Activated CD4-positive, alpha-beta T cell treated with anti-CD3 and anti-CD28 coated beads for 36 hours (primary cell): ENCODE measurements around the gene CBR3. TPM values are rescaled to one million over a fixed set of nuclear protein-coding genes. Genes with fewer than 3 reads are reported as not detected.
"Not testable (repeated sequence)": the region's sequence is repeated elsewhere in the genome, so short reads cannot be mapped to it uniquely, and the experiment has no call there.

Experiments used
- ATAC-seq: fragments of 200-7000 bp; cut with Tn5 transposase; one replicate; pipeline ENCODE4 v1.10.0; 2021; ENCODE audit warnings: mild to moderate bottlenecking, moderate library complexity
- CTCF ChIA-PET: fragments of 350-600 bp; sonication (Branson Sonifier 250); formaldehyde crosslinking; loops from one replicate; lab custom pipeline; 2021; ENCODE audit warnings: antibody characterized with exemption; lab: Charles Lee
- POLR2A ChIA-PET: fragments of 350-600 bp; sonication (Branson Sonifier 250); formaldehyde crosslinking; loops from one replicate; lab custom pipeline; 2021; ENCODE audit warnings: antibody characterized with exemption, inconsistent platforms; lab: Charles Lee
- DNase-seq: peaks from one replicate; pipeline ENCODE4 v3.0.0-alpha.2; 2020
- H3K27ac Mint-ChIP-seq: one replicate; pipeline ENCODE4 v1.8.0; 2021; ENCODE audit warnings: mixed read lengths
- H3K27me3 Mint-ChIP-seq: one replicate; pipeline ENCODE4 v1.8.0; 2021; ENCODE audit warnings: mixed read lengths
- H3K36me3 Mint-ChIP-seq: one replicate; pipeline ENCODE4 v1.8.0; 2021; ENCODE audit warnings: low read depth, mixed read lengths
- H3K4me1 Mint-ChIP-seq: one replicate; pipeline ENCODE4 v1.8.0; 2021; ENCODE audit warnings: mixed read lengths
- H3K4me3 Mint-ChIP-seq: one replicate; pipeline ENCODE4 v1.8.0; 2021; ENCODE audit warnings: mild to moderate bottlenecking, moderate library complexity, mixed read lengths
- H3K9me3 Mint-ChIP-seq: one replicate; pipeline ENCODE4 v1.8.0; 2021; ENCODE audit warnings: low read depth, mixed read lengths
- intact Hi-C, 2 experiments: fragments of 100-400 bp; cut with DNase I in 1 of 2; cut with micrococcal nuclease in 1 of 2; formaldehyde crosslinking; loops; one replicate each; pipeline versions ENCODE4 v1.14.2 to v1.15.1; 2022 to 2024; cut with DNase I, micrococcal nuclease
- total RNA-seq, 2 experiments: library from RNA; stranded (reverse); gene quantifications; one replicate each; pipeline ENCODE4 v1.2.3, GENCODE V29; 2021

CBR3 gene
- total RNA-seq, 2 experiments from 2014 or later: 12.5 to 16.8 TPM

DNA sequence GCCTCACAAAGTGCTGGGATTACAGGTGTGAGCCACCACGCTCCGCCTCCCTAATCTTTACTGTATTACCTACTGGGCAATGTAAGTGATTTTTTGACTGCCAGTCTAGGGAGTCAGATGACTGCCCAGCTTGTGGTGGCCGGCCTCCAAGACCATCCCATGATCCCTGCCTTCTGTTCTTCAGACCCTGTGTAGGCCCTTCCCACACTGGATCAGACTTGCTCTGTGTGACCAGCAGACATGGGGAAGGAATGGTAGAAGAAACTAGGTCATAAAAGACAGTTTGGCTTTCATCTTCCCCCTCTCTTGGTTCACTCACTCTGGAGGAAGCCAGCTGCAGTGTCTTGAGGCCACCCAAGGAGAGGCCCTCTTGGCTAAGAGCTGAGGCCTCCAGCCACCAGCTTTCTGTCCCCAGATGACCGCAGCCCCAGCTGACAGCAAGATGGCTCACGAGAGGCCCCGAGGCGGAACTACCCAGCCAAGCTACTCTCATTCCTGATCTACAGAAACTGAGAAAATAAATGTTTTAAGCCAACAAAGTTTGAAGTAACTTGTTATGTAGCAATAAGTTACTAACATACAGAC is 14.5 kb upstream of the CBR3 start:
- no peak for DNase-seq
- intact Hi-C loops: no loop called here
- ChIA-PET POLR2A (no interaction called here), CTCF (interaction anchor here (0.5 to 0.6 kb wide), 2 partner anchors 35 to 226 kb away, joined by 3 to 4 read pairs; no protein-coding TSS in a partner anchor)
- no peak overlapping the region for H3K4me3 Mint-ChIP-seq
- H3K9me3 Mint-ChIP-seq: no peaks in the 10 kb centered on the region
- H3K27me3 Mint-ChIP-seq: no peaks in the 10 kb centered on the region
- H3K27ac Mint-ChIP-seq: no peak overlapping the region
- peaks cover 3% of the 10 kb centered on the region for H3K4me1 Mint-ChIP-seq
- no peaks in the 10 kb centered on the region for H3K36me3 Mint-ChIP-seq
- no peak for ATAC-seq

DNA sequence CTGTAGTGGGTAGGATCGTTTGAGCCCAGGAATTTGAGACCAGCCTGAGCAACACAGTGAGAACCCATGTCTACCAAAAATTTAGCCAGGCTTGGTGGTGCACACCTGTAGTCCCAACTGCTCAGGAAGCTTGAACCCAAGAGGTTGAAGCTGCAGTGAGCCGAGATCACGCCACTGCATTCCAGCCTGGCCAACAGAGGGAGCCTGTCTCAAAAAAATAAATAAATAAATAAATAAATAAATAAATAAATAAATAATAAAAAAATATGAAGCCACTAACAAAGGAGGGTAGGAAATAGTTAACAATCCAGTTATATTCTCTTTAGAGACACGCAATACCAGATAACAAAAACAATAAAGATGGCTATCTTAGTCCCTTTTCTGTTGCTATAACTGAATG is 11.9 kb upstream of the CBR3 start:
- no peaks in the 10 kb centered on the region for H3K36me3 Mint-ChIP-seq
- no peak overlapping the region for H3K27ac Mint-ChIP-seq
- intact Hi-C loops: no loop called here
- no peak for ATAC-seq
- POLR2A ChIA-PET: no interaction called here
- H3K4me3 Mint-ChIP-seq: no peak overlapping the region
- DNase-seq: no peak
- CTCF ChIA-PET: interaction anchor here (1.4 to 2.9 kb wide), 3 partner anchors 7 to 28 kb away, joined by 3 to 18 read pairs (median 5); no protein-coding TSS in a partner anchor
- H3K9me3 Mint-ChIP-seq: no peaks in the 10 kb centered on the region
- no peaks in the 10 kb centered on the region for H3K27me3 Mint-ChIP-seq
- peaks cover 7% of the 10 kb centered on the region for H3K4me1 Mint-ChIP-seq

GRCh38 chr21:36124395-36124794 is 10.5 kb upstream of the CBR3 start:
- POLR2A ChIA-PET: no interaction called here
- no peak for ATAC-seq
- no peak overlapping the region for H3K27ac Mint-ChIP-seq
- no peaks in the 10 kb centered on the region for H3K36me3 Mint-ChIP-seq
- CTCF ChIA-PET: interaction anchor here (0.6 to 2.9 kb wide), 7 partner anchors 8 to 245 kb away, joined by 3 to 18 read pairs (median 4); partner anchors contain the start of gene CBR1
- H3K4me3 Mint-ChIP-seq: no peak overlapping the region
- DNase-seq: no peak
- no peaks in the 10 kb centered on the region for H3K9me3 Mint-ChIP-seq
- intact Hi-C loops: no loop called here
- peaks cover 7% of the 10 kb centered on the region for H3K4me1 Mint-ChIP-seq
- H3K27me3 Mint-ChIP-seq: no peaks in the 10 kb centered on the region

DNA sequence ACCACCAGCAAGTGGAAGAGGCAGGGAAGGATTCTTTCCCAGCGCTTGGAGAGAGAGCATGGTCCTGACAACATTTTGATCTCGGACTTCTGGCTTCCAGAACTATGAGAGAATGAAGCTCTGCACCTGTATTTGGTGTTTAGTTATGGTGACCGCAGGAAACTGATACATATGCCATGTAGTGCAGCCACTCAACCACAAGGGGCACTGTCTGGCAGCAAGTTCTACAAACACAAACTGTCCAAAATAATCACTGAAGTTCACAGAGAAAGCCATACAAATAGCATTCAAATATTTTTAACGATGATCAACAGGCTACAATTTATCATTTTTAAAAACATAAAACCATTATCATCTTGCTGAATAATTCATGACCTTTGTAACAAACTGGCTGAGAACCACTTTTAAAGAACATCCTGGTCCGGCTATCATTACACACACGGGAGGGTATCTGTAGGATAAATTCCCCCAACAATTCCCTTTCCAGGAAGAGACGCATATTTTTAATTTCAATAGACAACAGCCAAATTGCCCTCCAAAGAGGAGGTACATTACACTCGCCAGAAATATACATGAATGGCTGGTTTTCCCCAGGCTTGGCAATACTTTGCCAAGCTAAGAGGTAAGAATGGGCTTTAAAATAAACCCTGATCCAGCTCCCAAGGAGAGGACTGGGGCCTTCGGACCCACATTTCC is 9.2 kb upstream of the CBR3 start:
- no peaks in the 10 kb centered on the region for H3K9me3 Mint-ChIP-seq
- DNase-seq (peak; percentile 76), ATAC-seq (peak; percentile 42)
- H3K4me3 Mint-ChIP-seq: no peak overlapping the region
- ChIA-PET CTCF (interaction anchor here (0.9 to 2.9 kb wide), 8 partner anchors 10 to 243 kb away, joined by 3 to 18 read pairs (median 4); partner anchors contain the start of gene SETD4), POLR2A (no interaction called here)
- no peaks in the 10 kb centered on the region for H3K27me3 Mint-ChIP-seq
- intact Hi-C loops: no loop called here
- H3K4me1 Mint-ChIP-seq: peaks cover 11% of the 10 kb centered on the region
- no peak overlapping the region for H3K27ac Mint-ChIP-seq
- no peaks in the 10 kb centered on the region for H3K36me3 Mint-ChIP-seq

DNA sequence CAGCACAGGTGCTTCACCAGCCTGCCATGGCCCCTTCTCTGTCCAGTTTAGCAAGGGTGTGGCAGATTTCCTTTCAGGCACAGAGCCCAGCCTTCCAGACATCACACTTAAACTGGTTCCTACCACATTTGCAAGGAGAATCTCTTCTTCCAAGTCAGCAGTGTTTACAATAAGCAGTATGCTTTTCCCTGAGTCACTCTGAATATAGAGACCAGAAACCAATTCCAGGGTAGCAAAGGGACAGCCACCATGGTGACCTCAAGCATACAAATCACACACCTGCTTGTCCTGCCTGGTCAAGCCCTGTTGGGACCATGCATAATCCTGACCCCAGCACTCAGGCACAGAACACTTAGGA is 8.7 kb upstream of the CBR3 start:
- Mint-ChIP-seq H3K9me3 (no peaks in the 10 kb centered on the region), H3K4me1 (peaks cover 14% of the 10 kb centered on the region), H3K27me3 (no peaks in the 10 kb centered on the region), H3K36me3 (no peaks in the 10 kb centered on the region), H3K27ac (no peak overlapping the region), H3K4me3 (no peak overlapping the region)
- DNase-seq (no peak), ATAC-seq (no peak)
- intact Hi-C loops: no loop called here
- CTCF ChIA-PET: interaction anchor here (0.9 to 1.9 kb wide), 5 partner anchors 15 to 243 kb away, joined by 3 to 5 read pairs (median 4); no protein-coding TSS in a partner anchor
- POLR2A ChIA-PET: no interaction called here

DNA sequence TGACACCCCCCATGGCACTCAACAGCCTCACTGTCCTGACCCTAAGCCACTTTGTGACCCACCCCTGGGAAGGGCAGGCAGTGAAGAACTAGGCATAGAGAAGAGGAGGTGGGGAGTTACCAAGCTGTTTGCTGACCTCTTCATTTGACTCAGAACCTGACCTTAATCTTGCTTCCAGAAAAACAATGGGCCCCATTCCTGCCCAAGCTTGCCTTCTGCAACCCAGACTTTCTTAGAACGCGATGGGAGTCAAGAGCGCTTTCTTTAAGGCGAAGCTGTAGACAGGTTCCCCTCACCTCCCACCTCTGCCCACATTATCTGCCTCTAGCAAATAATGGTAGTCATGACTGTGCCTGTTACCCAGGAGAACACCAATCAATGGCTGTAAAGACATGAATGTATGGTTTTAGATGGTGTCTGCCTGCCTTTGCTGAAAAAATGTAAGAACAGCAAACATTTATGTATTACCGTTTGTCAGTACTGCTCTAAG is 8.2 kb upstream of the CBR3 start:
- POLR2A ChIA-PET: no interaction called here
- Mint-ChIP-seq H3K9me3 (no peaks in the 10 kb centered on the region), H3K27ac (no peak overlapping the region), H3K27me3 (no peaks in the 10 kb centered on the region), H3K4me1 (peaks cover 14% of the 10 kb centered on the region), H3K36me3 (no peaks in the 10 kb centered on the region), H3K4me3 (no peak overlapping the region)
- intact Hi-C loops: no loop called here
- CTCF ChIA-PET: interaction anchor here (0.9 to 1.9 kb wide), 8 partner anchors 9 to 242 kb away, joined by 3 to 10 read pairs (median 4); no protein-coding TSS in a partner anchor
- ATAC-seq (no peak), DNase-seq (no peak)

DNA sequence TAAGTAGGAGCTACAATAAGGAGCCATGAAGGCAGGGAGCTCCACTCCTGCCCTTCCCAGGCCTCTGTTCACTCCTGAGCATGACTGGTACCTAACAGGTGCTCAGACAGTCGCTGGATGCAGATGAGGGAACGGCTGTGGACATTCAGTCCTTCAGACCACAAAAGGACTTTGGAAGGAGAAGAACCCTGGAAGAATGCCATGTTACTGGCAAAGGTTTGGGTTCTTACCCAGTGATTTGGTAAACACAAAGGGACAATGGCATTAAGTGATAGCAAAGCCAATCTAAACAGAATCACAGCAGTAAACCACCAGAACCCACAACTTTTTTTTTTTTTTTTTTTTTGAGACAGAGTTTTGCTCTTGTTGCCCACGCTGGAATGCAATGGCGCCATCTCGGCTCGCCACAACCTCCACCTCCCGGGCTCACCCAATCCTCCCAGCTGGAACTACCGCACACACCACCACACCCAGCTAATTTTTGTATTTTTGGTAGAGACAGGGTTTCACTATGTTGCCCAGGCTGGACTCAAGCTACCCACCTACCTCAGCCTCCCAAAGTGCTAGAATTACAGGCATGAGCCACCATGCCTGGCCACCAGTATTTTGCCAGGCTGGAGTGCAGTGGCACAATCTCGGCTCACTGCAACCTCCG is 7.5 kb upstream of the CBR3 start:
- H3K9me3 Mint-ChIP-seq: no peaks in the 10 kb centered on the region
- peaks cover 14% of the 10 kb centered on the region for H3K4me1 Mint-ChIP-seq
- H3K4me3 Mint-ChIP-seq: no peak overlapping the region
- POLR2A ChIA-PET: no interaction called here
- DNase-seq (no peak), ATAC-seq (no peak)
- intact Hi-C loops: no loop called here
- no peak overlapping the region for H3K27ac Mint-ChIP-seq
- H3K36me3 Mint-ChIP-seq: no peaks in the 10 kb centered on the region
- CTCF ChIA-PET: interaction anchor here (0.7 to 1.7 kb wide), 5 partner anchors 9 to 57 kb away, joined by 3 to 10 read pairs (median 4); no protein-coding TSS in a partner anchor
- no peaks in the 10 kb centered on the region for H3K27me3 Mint-ChIP-seq

DNA sequence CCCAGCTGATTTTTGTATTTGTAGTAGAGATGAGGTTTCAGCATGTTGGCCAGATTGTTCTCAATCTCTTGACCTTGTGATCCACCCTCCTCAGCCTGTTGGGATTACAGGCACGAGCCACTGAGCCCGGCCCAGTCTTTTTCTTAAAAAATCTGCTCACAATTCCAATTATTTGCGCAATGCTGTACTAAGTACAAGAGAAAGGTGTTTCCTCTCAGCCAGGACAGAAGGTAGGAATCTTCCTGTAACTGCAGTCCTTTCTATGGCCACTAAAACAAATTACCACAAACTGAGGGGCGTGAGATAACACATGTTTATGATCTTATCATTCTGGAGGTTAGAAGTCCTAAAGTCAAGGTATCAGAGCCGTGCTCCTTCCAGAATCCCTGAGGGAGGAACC is 6.9 kb upstream of the CBR3 start:
- POLR2A ChIA-PET: no interaction called here
- peaks cover 14% of the 10 kb centered on the region for H3K4me1 Mint-ChIP-seq
- no peaks in the 10 kb centered on the region for H3K36me3 Mint-ChIP-seq
- no peaks in the 10 kb centered on the region for H3K27me3 Mint-ChIP-seq
- no peak for ATAC-seq
- no peak overlapping the region for H3K27ac Mint-ChIP-seq
- no peak for DNase-seq
- intact Hi-C loops: no loop called here
- no peaks in the 10 kb centered on the region for H3K9me3 Mint-ChIP-seq
- H3K4me3 Mint-ChIP-seq: no peak overlapping the region
- CTCF ChIA-PET: interaction anchor here (0.7 to 1.7 kb wide), 2 partner anchors 10 to 57 kb away, joined by 4 to 10 read pairs; no protein-coding TSS in a partner anchor

DNA sequence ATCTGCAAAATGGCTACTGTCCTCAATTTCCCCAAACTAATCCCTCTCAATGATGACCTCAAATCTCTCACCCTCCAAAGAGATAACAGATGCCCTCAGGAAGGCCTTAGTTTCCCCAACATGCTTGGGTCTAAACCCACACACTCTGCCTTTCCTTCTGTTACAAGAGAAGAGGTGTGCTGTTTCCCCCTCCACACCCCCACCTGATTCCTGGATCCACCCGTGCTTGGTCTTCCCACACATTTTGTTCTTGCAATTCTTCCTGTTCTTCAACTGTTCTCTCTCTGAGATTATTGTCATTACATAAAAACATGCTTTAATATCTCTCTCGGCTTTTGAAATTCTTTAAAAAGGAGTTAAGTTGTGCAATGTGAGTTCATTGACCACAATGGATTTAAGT is 5.7 kb upstream of the CBR3 start:
- Mint-ChIP-seq H3K27ac (peak overlapping the region; percentile 7), H3K4me3 (peak overlapping the region; percentile 13), H3K9me3 (no peaks in the 10 kb centered on the region), H3K27me3 (no peaks in the 10 kb centered on the region), H3K4me1 (peaks cover 19% of the 10 kb centered on the region), H3K36me3 (no peaks in the 10 kb centered on the region)
- intact Hi-C loops: no loop called here
- no peak for ATAC-seq
- ChIA-PET CTCF (interaction anchor here (0.6 kb wide), 1 partner anchor 80 kb away, joined by 3 read pairs; no protein-coding TSS in a partner anchor), POLR2A (no interaction called here)
- no peak for DNase-seq

- peak overlapping the region; percentile 70 for H3K4me3 Mint-ChIP-seq
Measured at GRCh38 chr21:36130414-36130762, 4.5 kb upstream of the CBR3 start.

DNA sequence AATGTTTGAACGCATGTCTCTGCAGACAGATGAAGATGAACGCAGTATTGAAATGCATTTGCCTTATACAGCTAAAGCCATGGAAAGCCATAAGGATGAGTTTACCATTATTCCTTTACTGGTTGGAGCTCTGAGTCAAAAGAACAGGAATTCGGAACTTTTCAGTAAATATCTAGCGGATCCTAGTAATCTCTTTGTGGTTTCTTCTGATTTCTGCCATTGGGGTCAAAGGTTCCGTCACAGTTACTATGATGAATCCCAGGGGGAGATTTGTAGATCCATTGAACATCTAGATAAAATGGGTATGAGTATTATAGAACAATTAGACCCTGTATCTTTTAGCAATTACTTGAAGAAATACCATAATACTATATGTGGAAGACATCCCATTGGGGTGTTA is 4.0 kb upstream of the CBR3 start:
- H3K27me3 Mint-ChIP-seq, POLR2A ChIA-PET, ATAC-seq, DNase-seq, H3K36me3 Mint-ChIP-seq, H3K27ac Mint-ChIP-seq, H3K9me3 Mint-ChIP-seq: not testable (repeated sequence)
- CTCF ChIA-PET: interaction anchor here (0.8 to 1.3 kb wide), 3 partner anchors 10 to 20 kb away, joined by 3 read pairs; no protein-coding TSS in a partner anchor
- Mint-ChIP-seq H3K4me3 (peak overlapping the region; percentile 70), H3K4me1 (peaks cover 18% of the 10 kb centered on the region)
- intact Hi-C loops: loop anchor here in 1 of 2 experiments (10.0 kb wide), 1 partner anchor 1196 kb away; no protein-coding TSS in a partner anchor

More at GRCh38 chr21:36130414-36130762, 4.5 kb upstream of the CBR3 start:
- CTCF ChIA-PET: interaction anchor here (0.8 to 1.3 kb wide), 3 partner anchors 10 to 21 kb away, joined by 3 read pairs; no protein-coding TSS in a partner anchor
- intact Hi-C loops: loop anchor here in 1 of 2 experiments (10.0 kb wide), 1 partner anchor 1196 kb away; no protein-coding TSS in a partner anchor
- H3K36me3 Mint-ChIP-seq, DNase-seq, ATAC-seq, H3K9me3 Mint-ChIP-seq, H3K27me3 Mint-ChIP-seq, POLR2A ChIA-PET: not testable (repeated sequence)
- Mint-ChIP-seq H3K27ac (peak overlapping the region; percentile 70), H3K4me1 (peaks cover 22% of the 10 kb centered on the region)
